ENCODE data around the gene ZEB2. TPM values are rescaled to one million over a fixed set of nuclear protein-coding genes. Genes with fewer than 3 reads are reported as not detected.
A peak's percentile ranks its signal among the peaks of the same experiment; 100 is the strongest.

Gene ZEB2
- total RNA-seq, 1 experiment from 2014 or later, result 15.1 TPM

- DNase-seq (ENCODE audit: low read depth), result no peak
These were observed 6.4 kb downstream of the ZEB2 start for GRCh38 chr2:144513388-144514101.

DNA sequence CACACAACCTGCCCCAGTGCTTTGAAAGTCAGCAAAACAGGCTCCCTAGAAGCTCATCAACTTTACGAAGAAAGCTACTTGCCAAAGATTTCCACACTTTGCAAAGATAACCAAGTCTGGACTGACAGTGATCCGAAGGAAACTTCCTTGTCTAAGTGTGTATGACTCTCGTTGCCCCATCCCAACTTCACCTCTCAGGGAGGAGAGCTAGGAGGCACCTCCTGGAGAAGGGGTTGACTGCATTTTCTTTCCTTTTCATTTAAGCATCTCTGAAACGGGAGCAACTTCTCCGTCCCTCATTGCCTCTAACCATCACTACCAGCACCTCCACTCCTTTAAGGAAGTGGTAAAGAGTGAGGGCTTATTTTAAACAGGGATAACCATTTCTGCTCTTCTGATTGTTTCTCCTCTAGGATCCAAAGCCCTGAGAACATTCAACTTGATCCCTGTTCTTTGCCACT is 7.0 kb downstream of the ZEB2 start:
- no peak for DNase-seq (ENCODE audit: low read depth)

- no peak for DNase-seq (ENCODE audit: low read depth)
These were observed 7.4 kb downstream of the ZEB2 start for GRCh38 chr2:144512470-144512869.

GRCh38 chr2:144511937-144512336 is 8.0 kb downstream of the ZEB2 start:
- DNase-seq (ENCODE audit: low read depth), result no peak

GRCh38 chr2:144511226-144511810 is 8.6 kb downstream of the ZEB2 start:
- no peak for DNase-seq (ENCODE audit: low read depth)

DNA sequence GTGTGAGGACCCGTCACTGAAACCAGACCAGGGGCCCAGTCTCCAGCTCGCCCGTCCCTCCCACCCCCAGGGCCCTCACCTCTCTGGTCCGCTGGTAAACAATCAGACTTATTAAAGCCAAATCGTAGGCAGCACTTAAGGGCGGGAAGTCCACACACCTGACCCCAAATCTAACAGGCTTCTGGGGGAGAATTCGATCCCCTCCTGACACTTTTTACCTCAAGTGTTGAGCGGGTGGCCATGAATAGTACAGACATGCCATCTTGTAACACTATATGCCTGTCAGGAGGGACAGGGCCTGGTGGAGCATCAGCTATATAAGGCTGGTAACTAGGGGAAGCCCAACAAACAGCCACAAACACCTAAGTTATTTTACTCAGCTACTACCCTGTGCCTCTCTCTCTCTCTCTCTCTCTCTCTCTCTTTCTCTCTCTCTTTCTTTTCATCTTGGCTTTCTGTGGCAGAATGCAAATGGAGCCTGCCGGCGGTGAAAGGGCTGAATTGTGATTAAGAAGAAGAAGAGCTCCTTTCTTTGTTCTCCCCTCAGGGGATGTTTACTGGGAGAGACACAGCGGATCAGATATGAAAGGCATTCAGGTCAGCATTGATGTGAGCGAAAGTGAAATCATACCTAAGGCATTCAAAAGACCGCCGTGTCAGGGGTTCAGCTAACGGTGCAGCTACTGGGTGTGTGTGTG is 9.5 kb downstream of the ZEB2 start:
- DNase-seq (ENCODE audit: low read depth), result peak; percentile 32

DNA sequence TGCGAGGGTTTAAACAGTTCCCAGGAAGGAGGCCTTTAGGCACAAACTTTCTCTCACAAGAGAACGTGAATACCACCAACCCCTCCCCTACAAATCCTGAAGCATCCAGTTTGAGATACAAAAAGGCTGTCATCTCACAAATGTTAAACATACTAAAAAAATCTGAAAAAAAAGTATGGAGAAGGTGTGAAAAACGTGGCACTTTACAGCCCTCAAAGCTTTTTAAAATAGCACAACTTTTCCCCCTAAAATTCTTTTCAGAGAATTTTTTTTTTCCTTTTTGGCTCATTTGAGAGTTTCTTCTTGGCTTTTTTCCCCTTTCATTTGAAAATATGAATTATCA is 10.1 kb downstream of the ZEB2 start:
- DNase-seq (ENCODE audit: low read depth), result no peak

DNA sequence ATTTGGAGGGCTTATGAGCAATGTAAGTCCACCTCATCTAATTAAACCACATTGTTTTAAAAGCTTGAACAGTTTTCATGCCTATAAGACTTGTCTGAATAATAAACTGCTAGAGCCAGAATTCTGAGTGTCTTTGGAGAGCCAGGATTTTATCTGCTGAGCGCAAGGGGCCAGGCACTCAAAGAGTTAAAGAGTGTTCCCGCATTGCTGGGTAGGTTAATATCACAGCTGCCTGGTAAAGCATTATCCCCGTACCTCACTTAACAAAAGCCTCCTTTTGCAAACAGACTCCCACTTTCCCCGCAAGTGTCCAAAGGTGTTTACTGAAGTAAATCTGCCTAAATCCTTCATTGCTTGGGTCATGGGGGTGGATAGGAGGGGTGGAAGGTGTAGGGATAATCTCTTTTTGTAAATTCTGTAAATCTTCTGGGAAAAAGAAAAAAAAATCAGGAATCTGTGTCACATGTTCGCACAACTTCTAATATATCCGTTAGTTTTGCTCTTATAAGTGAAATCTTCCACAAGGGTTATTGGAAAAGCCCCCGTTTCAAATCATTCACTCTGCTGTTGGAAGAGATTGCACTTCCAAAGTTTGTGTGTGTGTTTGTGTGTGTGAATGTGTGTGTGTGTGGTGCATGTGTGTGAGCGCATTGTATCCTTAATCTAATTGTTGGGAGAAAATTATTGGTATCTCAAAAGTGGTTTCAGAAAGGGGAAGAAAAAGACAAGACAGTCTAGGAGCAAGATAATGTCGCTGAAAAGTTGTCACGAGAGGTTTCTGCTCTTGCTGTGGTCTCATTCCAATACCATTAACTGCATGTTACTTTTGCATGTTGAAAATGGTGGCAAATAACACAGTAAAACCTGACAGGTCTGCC is 10.7 kb downstream of the ZEB2 start:
- DNase-seq (ENCODE audit: low read depth), result no peak

DNA sequence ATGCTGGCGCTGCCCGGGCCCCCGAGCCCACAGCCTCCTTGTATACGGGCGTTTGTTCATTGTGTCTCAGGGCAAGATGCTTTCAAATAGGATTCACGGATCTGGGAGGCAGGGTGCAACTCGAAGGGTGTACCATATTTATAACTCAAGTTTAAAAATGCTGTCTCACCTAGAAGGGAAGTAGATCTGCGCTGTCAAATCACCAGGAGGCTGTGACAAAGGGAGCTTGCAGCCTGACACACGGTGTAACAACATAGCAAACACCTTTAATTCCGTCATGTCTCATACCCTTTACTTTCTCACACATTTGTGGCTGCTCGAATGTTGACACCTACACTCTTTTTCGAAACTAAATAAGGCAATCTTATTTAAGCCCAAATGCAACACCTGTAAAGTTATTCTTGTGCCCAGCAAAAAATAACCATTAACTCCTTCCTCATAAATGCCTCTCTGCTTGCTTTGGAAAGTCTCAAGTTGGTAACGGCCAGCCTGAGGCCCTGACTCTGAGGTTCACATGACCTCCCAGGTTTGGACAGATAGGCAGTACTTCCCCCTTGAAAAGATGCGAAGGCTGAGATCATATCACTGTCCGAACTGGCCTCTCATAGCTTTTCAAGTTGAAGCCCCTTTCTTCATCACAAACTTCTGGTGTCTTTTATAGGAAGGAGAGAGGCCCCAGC is 11.6 kb downstream of the ZEB2 start:
- DNase-seq (ENCODE audit: low read depth), result no peak

GRCh38 chr2:144507441-144508171 is 12.3 kb downstream of the ZEB2 start:
- DNase-seq (ENCODE audit: low read depth), result no peak

DNA sequence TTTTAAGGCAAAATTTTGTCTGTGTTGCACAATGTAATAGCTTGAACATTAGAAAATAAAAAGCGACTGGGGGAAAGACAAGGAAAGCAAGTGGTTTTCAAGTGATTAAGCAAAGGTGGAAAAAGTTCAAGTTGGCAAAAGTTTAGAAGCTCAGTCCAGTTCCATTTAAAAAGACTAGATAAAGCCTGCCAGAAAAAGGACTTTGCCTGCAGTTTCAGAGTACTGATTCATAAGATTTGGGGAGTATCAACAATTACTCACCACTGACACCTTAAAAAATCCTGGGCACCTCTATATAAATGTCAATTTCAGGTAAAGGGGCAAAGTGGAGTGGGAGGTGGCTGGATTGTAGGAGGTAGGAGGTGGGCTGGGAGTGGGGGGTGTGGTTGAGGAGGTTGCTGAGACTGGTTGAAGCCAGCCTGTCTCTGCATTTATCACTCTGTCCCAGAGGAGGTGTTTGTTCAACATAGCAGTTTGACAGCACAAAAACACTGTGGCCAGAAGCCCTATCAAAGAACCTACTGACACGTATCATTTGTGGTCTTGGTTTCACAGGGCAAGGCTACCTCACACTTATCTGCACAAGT is 14.6 kb downstream of the ZEB2 start:
- DNase-seq (ENCODE audit: low read depth), result peak; percentile 19

- DNase-seq (ENCODE audit: low read depth), result no peak
These were observed 15.7 kb downstream of the ZEB2 start for GRCh38 chr2:144504218-144504641.

DNA sequence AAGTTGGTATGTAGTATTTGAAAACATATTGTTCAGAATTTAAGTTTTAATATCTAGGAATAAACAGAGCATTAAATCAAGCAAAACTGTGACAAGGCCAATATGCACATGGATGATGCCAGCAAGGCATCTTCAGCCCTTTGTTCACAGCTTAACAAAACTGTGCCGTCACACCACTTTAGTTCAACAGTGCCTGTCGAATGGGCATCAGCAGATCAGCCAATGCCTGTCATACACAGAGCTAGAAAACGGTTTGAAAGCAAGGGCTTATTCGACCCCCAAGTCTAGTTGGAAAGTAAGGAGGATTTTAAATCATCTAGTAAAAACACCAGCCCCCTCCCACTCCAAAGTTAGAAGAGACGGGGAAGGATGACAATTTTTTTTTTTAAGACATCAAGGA is 16.7 kb downstream of the ZEB2 start:
- DNase-seq (ENCODE audit: low read depth), result no peak

DNA sequence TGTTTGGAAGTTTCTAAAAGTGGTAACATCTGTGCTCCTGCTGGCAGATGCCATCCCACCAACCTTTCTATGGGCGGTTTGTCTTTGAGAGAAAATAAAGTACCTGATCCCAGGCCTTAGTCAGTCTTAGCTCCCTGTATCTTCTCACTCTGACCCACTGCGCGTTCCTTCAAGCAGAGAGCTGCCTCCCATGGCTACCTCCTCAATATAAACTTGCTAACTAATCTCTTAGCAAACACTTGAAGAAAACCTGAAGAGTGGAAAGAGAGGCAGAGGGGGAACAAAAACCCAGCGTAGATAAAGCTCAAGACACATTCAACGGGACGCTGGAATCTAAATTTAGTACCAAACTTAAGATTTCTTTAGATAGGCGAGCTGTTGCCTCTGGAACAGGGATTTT is 17.6 kb downstream of the ZEB2 start:
- DNase-seq (ENCODE audit: low read depth), result no peak

DNA sequence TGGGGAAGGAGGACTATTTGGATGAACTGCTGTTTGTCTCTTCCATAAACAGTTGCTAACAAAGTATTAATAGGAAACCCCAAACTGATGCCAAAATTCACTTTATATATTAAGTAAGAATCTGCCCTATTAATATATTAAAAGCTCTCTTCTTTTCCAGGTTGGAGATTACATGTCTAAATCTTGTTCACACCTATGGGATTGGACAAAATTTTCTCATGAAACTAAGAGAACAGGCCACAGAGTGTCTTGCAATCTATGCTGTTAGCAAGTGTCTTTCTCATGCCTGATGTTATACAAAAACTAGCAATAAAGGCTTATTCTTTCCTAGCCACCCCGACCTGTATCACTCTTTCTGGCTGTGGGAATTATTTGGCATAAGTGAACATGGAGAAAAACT is 18.3 kb downstream of the ZEB2 start:
- DNase-seq (ENCODE audit: low read depth), result no peak

DNA sequence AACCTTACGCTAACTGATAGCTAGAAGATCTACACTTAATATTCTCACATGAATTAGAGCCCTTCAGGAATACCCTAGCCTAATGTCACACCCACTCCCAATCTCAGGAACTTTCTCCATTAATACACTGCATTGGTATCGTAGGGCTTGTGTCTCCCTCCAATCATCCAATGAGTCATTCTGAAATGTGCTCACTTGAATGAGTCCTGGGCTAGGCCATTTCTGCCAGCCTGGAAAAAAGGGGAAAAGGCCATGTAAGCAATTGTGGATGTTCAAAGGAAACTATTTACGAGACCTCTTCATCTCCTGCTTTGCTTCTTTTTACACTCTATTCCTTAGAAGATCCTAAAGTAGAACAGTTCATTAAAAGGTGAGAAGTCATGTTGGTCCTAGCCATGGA is 18.8 kb downstream of the ZEB2 start:
- peak; percentile 50 for DNase-seq (ENCODE audit: low read depth)

DNA sequence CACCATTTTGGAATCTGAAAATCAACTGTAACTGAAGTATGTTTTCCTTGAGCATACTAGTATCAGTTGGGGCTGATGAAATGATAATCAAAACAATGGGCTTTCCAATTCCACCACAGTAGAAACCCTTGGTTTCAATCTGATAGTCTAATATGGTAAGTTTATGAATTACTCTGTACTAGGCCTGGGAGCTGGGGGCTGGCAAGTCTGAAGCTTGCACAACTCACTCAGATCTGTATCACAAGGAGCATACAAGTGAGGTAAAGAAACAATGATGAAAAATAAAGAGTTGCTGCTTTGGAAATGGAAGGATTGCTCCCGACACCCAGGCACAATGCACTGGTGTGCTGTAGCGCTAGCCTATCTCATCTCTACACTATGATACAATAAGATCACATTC is 19.4 kb downstream of the ZEB2 start:
- DNase-seq (ENCODE audit: low read depth), result no peak

DNA sequence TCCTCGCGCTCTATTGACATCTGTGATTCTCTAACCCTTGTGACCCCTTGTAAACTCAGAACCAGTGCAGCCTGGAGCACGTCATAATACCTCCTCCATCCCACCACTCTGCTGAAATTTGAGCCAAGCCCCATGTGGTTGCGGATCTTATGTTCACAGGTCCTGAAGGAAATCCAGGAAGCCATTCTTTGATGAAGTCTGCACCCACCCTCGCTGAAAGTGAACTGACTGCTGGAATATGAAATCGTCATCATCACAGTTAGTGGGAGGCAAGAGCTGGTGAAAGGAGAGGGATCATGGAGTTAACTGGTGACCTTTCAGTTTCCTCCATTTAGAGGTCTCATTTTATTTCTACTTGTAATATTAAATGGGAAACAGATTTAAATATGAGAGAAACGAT is 21.6 kb downstream of the ZEB2 start:
- no peak for DNase-seq (ENCODE audit: low read depth)

GRCh38 chr2:144496977-144497598 is 22.8 kb downstream of the ZEB2 start:
- DNase-seq (ENCODE audit: low read depth), result no peak

Data from Daoy (cell line).